ENCODE data around the gene PAQR7.
A peak's percentile ranks its signal among the peaks of the same experiment; 100 is the strongest.
"Not testable (repeated sequence)": the region's sequence is repeated elsewhere in the genome, so short reads cannot be mapped to it uniquely, and the experiment has no call there.

The PAQR7 gene

GRCh38 chr1:25844536-25845337 lies 30.8 kb downstream of the PAQR7 start:
- no peak for DNase-seq

GRCh38 chr1:25843483-25843882 lies 32.0 kb downstream of the PAQR7 start:
- no peak for DNase-seq

- DNase-seq: not testable (repeated sequence)
Measured at GRCh38 chr1:25839808-25840207, 35.7 kb downstream of the PAQR7 start.

GRCh38 chr1:25837262-25837875 lies 38.1 kb downstream of the PAQR7 start:
- DNase-seq: no peak

GRCh38 chr1:25836695-25837094 lies 38.8 kb downstream of the PAQR7 start:
- no peak for DNase-seq

- no peak for DNase-seq
Measured at GRCh38 chr1:25834894-25835293, 40.6 kb downstream of the PAQR7 start.

GRCh38 chr1:25833158-25833557 lies 42.4 kb downstream of the PAQR7 start:
- DNase-seq: no peak

- no peak for DNase-seq
Measured at GRCh38 chr1:25832336-25833037, 43.0 kb downstream of the PAQR7 start.

- no peak for DNase-seq
Measured at GRCh38 chr1:25831569-25832196, 43.8 kb downstream of the PAQR7 start.

GRCh38 chr1:25829046-25829445 lies 46.5 kb downstream of the PAQR7 start:
- no peak for DNase-seq

- DNase-seq: no peak
Measured at GRCh38 chr1:25828491-25828890, 47.0 kb downstream of the PAQR7 start.

- DNase-seq: no peak
Measured at GRCh38 chr1:25826571-25826970, 48.9 kb downstream of the PAQR7 start.

GRCh38 chr1:25825605-25826004 lies 49.9 kb downstream of the PAQR7 start:
- DNase-seq: no peak

GRCh38 chr1:25821630-25822091 lies 53.8 kb downstream of the PAQR7 start:
- DNase-seq: no peak

- DNase-seq: no peak
Measured at GRCh38 chr1:25821112-25821476, 54.4 kb downstream of the PAQR7 start.

GRCh38 chr1:25820247-25821111 lies 55.0 kb downstream of the PAQR7 start:
- peak; percentile 65 to 67 for DNase-seq

GRCh38 chr1:25819491-25820246 lies 55.8 kb downstream of the PAQR7 start, which contains the start of gene MTFR1L:
Gene MTFR1L, plus strand, starts transcription at chr1:25819954. Its CDS starts 3,151 bp downstream, at chr1:25823105.
- DNase-seq: peak; percentile 90 to 93

GRCh38 chr1:25818569-25818968 lies 56.9 kb downstream of the PAQR7 start:
- no peak for DNase-seq

GRCh38 chr1:25817840-25818501 lies 57.5 kb downstream of the PAQR7 start:
- no peak for DNase-seq

GRCh38 chr1:25816112-25816718 lies 59.3 kb downstream of the PAQR7 start:
- no peak for DNase-seq
